GM18526 (cell line): ENCODE data around the gene CCDC110.

Source experiments
- POLR2A ChIP-seq: IDR thresholded peaks from 3 replicates; pipeline ENCODE4 v1.6.1; 2011; ENCODE audit not compliant: insufficient read length; ENCODE audit errors: extremely low read depth

Gene CCDC110

GRCh38 chr4:185457136-185457535 lies 14.4 kb downstream of the CCDC110 start:
- TF ChIP-seq POLR2A = no peak

GRCh38 chr4:185456131-185456530 lies 15.4 kb downstream of the CCDC110 start:
- no peak for TF ChIP-seq POLR2A

GRCh38 chr4:185445209-185445608 lies 26.3 kb downstream of the CCDC110 start:
- TF ChIP-seq POLR2A = no peak

GRCh38 chr4:185441479-185441878 lies 30.1 kb downstream of the CCDC110 start:
- TF ChIP-seq POLR2A = no peak

GRCh38 chr4:185437809-185438208 lies 33.7 kb downstream of the CCDC110 start:
- TF ChIP-seq POLR2A = no peak

- no peak for TF ChIP-seq POLR2A
Observed at GRCh38 chr4:185435466-185435865, 36.1 kb downstream of the CCDC110 start.

GRCh38 chr4:185429660-185430059 lies 41.9 kb downstream of the CCDC110 start:
- no peak for TF ChIP-seq POLR2A

GRCh38 chr4:185426960-185427688 lies 44.4 kb downstream of the CCDC110 start:
- TF ChIP-seq POLR2A = no peak

- peak; percentile 57 for TF ChIP-seq POLR2A
Observed at GRCh38 chr4:185425647-185426352, 45.7 kb downstream of the CCDC110 start, which contains the start of gene UFSP2. TSS of gene UFSP2 (minus strand) at chr4:185425964. CDS start at chr4:185425868, 96 bp downstream.

- TF ChIP-seq POLR2A = no peak
Observed at GRCh38 chr4:185424905-185425646, 46.5 kb downstream of the CCDC110 start.

GRCh38 chr4:185421366-185422124 lies 50.0 kb downstream of the CCDC110 start:
- no peak for TF ChIP-seq POLR2A

- TF ChIP-seq POLR2A = no peak
Observed at GRCh38 chr4:185416955-185417354, 54.6 kb downstream of the CCDC110 start.

GRCh38 chr4:185412412-185412811 lies 59.1 kb downstream of the CCDC110 start:
- no peak for TF ChIP-seq POLR2A

GRCh38 chr4:185411849-185412248 lies 59.7 kb downstream of the CCDC110 start:
- no peak for TF ChIP-seq POLR2A

- TF ChIP-seq POLR2A = no peak
Observed at GRCh38 chr4:185408432-185408831, 63.1 kb downstream of the CCDC110 start.

GRCh38 chr4:185405296-185405999 lies 66.1 kb downstream of the CCDC110 start:
- TF ChIP-seq POLR2A = no peak
